ENCODE data around the gene RBM20. TPM values are rescaled to one million over a fixed set of nuclear protein-coding genes. Genes with fewer than 3 reads are reported as not detected.

The RBM20 gene
- total RNA-seq, 1 experiment from 2014 or later, result 0.10 TPM

DNA sequence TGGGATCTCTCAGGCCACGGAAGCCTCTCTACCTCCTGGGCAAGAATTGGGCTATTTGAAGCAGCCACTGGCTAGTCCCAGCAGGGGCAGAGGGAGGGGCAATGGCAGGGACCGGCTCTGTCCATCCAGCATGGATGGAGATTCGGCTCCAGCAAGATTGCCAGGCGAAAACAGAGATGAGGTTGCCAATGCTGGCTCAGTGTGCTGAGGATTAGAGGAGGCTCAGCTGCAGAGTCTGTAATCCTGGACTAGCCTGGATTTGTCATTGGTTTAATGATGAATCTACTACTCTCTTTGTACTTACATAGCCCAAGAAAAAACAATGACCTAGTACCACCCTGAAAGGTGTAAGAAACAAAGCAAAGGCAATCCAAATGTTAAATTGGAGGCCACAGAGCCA is 115.4 kb downstream of the RBM20 start:
- in situ Hi-C loops (cut with HindIII; ENCODE audit: low pct_unique_long_range_greater_than_20kb, low sequenced_read_pairs) (no loop called here), intact Hi-C loops (cut with micrococcal nuclease; ENCODE audit: unreplicated experiment) (no loop called here)
- ChIA-PET POLR2A (no interaction called here), CTCF (no interaction called here)
- DNase-seq (ENCODE audit: low read depth, low spot score) (no peak), ATAC-seq (no peak)
- H3K36me3 ChIP-seq (ENCODE audit: control insufficient read depth, insufficient read depth, low read length), result no peaks in the 10 kb centered on the region
- H3K4me1 ChIP-seq (ENCODE audit: control insufficient read depth, insufficient read depth, low read length), result no peaks in the 10 kb centered on the region
- TF ChIP-seq TCF7L2 (IDR thresholded peaks at IDR 0.05; ENCODE audit: low read depth, low read length) (no peak), SIN3A (IDR thresholded peaks at IDR 0.05; ENCODE audit: borderline replicate concordance, insufficient read depth, low read depth, low read length) (no peak), POLR2AphosphoS5 (IDR thresholded peaks at IDR 0.05; ENCODE audit: low read depth, low read length) (no peak)
- TF ChIP-seq, protein P1, sequence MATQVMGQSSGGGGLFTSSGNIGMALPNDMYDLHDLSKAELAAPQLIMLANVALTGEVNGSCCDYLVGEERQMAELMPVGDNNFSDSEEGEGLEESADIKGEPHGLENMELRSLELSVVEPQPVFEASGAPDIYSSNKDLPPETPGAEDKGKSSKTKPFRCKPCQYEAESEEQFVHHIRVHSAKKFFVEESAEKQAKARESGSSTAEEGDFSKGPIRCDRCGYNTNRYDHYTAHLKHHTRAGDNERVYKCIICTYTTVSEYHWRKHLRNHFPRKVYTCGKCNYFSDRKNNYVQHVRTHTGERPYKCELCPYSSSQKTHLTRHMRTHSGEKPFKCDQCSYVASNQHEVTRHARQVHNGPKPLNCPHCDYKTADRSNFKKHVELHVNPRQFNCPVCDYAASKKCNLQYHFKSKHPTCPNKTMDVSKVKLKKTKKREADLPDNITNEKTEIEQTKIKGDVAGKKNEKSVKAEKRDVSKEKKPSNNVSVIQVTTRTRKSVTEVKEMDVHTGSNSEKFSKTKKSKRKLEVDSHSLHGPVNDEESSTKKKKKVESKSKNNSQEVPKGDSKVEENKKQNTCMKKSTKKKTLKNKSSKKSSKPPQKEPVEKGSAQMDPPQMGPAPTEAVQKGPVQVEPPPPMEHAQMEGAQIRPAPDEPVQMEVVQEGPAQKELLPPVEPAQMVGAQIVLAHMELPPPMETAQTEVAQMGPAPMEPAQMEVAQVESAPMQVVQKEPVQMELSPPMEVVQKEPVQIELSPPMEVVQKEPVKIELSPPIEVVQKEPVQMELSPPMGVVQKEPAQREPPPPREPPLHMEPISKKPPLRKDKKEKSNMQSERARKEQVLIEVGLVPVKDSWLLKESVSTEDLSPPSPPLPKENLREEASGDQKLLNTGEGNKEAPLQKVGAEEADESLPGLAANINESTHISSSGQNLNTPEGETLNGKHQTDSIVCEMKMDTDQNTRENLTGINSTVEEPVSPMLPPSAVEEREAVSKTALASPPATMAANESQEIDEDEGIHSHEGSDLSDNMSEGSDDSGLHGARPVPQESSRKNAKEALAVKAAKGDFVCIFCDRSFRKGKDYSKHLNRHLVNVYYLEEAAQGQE (IDR thresholded peaks at IDR 0.05; ENCODE audit: insufficient read depth in 1 of 2, low read depth in 2 of 2, low read length in 1 of 2), result no peak
- TF ChIP-seq, protein P2, sequence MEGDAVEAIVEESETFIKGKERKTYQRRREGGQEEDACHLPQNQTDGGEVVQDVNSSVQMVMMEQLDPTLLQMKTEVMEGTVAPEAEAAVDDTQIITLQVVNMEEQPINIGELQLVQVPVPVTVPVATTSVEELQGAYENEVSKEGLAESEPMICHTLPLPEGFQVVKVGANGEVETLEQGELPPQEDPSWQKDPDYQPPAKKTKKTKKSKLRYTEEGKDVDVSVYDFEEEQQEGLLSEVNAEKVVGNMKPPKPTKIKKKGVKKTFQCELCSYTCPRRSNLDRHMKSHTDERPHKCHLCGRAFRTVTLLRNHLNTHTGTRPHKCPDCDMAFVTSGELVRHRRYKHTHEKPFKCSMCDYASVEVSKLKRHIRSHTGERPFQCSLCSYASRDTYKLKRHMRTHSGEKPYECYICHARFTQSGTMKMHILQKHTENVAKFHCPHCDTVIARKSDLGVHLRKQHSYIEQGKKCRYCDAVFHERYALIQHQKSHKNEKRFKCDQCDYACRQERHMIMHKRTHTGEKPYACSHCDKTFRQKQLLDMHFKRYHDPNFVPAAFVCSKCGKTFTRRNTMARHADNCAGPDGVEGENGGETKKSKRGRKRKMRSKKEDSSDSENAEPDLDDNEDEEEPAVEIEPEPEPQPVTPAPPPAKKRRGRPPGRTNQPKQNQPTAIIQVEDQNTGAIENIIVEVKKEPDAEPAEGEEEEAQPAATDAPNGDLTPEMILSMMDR (IDR thresholded peaks at IDR 0.05), result no peak
- H3K4me3 ChIP-seq (ENCODE audit: low read depth in 2 of 2, low read length in 2 of 2), result no peak overlapping the region
- H3K27me3 ChIP-seq (ENCODE audit: control insufficient read depth, insufficient read depth, low read length), result peaks cover 3% of the 10 kb centered on the region; the same call in 1 of the 2 replicates
- BruUV-seq (replicated peaks), result no TSS peak
- no peaks in the 10 kb centered on the region for H3K9me3 ChIP-seq (ENCODE audit: control insufficient read depth, insufficient read depth, low read depth, low read length)
- H3K27ac ChIP-seq (ENCODE audit: low read length), result no peak overlapping the region

DNA sequence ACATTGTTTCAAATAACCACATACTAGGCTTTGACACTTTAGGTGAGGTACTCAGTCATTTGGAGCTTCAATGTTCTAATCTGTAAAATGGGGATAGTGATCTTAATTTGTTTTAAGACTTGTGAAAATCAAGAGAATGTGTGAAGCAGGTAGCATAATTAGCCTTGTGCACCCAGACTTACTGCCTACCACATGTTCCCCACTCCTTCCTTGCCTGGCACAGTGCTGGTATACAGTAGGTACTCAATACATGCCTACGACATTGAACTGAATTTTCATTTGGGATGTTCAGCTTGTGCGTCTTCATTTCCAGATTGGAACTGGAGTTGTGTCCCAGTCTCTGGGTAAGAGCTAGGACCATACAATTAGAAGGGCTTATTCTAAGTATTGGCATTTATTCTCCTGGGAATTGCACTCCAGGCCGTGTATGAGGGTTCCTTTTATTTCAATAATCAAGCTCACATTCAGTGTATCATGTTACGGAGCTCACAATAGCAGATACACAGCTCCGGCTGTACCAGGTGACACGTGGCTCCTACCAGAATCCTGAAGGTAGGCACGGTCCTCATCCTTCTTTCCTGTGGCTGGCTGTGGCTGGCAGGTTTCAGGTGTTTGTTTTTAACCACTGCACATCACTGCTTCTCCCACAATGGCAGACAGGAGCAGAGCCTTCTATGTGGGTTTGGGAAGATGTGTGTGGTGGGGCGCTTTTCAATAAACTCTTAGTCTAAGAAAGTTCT is 118.1 kb downstream of the RBM20 start:
- H3K4me1 ChIP-seq (ENCODE audit: control insufficient read depth, insufficient read depth, low read length), result no peaks in the 10 kb centered on the region; the same call in 1 of the 2 replicates
- no peaks in the 10 kb centered on the region for H3K27me3 ChIP-seq (ENCODE audit: control insufficient read depth, insufficient read depth, low read length)
- no TSS peak for BruUV-seq (replicated peaks)
- ChIA-PET CTCF (no interaction called here), POLR2A (no interaction called here)
- no peak overlapping the region for H3K27ac ChIP-seq (ENCODE audit: low read length)
- no peaks in the 10 kb centered on the region for H3K9me3 ChIP-seq (ENCODE audit: control insufficient read depth, insufficient read depth, low read depth, low read length)
- no peak for ATAC-seq
- intact Hi-C loops (cut with micrococcal nuclease; ENCODE audit: unreplicated experiment), result no loop called here
- H3K36me3 ChIP-seq (ENCODE audit: control insufficient read depth, insufficient read depth, low read length), result no peaks in the 10 kb centered on the region
- H3K4me3 ChIP-seq (ENCODE audit: low read depth in 2 of 2, low read length in 2 of 2), result no peak overlapping the region
- DNase-seq (ENCODE audit: low read depth, low spot score), result no peak
- in situ Hi-C loops (cut with HindIII; ENCODE audit: low pct_unique_long_range_greater_than_20kb, low sequenced_read_pairs), result no loop called here
- no peak for TF ChIP-seq POLR2AphosphoS5 (IDR thresholded peaks at IDR 0.05; ENCODE audit: low read depth, low read length)
- TF ChIP-seq, protein P1 (IDR thresholded peaks at IDR 0.05; ENCODE audit: insufficient read depth in 1 of 2, low read depth in 2 of 2, low read length in 1 of 2), result no peak
- TF ChIP-seq TCF7L2 (IDR thresholded peaks at IDR 0.05; ENCODE audit: low read depth, low read length), result no peak
- TF ChIP-seq SIN3A (IDR thresholded peaks at IDR 0.05; ENCODE audit: borderline replicate concordance, insufficient read depth, low read depth, low read length), result no peak
- TF ChIP-seq, protein P2 (IDR thresholded peaks at IDR 0.05), result no peak

All from Panc1 (cell line).